GM19240 (cell line): Measurements from ENCODE around the gene TLR9.

Source experiments
- DNase-seq: peaks from one replicate; pipeline ENCODE4 v3.0.0; 2011; ENCODE audit warnings: low spot score; ENCODE audit not compliant: insufficient read length

The TLR9 gene

GRCh38 chr3:52218454-52218853, 7.0 kb downstream of the TLR9 start:
- no peak for DNase-seq

- no peak for DNase-seq
These were observed 7.4 kb downstream of the TLR9 start for GRCh38 chr3:52218026-52218425.

- DNase-seq = no peak
These were observed 8.0 kb downstream of the TLR9 start for GRCh38 chr3:52217409-52217805.

- no peak for DNase-seq
These were observed 8.6 kb downstream of the TLR9 start for GRCh38 chr3:52216585-52217408.

GRCh38 chr3:52215351-52215750, 10.1 kb downstream of the TLR9 start:
- no peak for DNase-seq

- no peak for DNase-seq
These were observed 11.5 kb downstream of the TLR9 start for GRCh38 chr3:52213901-52214300.

- no peak for DNase-seq
These were observed 12.4 kb downstream of the TLR9 start for GRCh38 chr3:52213005-52213404.

- no peak for DNase-seq
These were observed 14.1 kb downstream of the TLR9 start for GRCh38 chr3:52211268-52211891.

- DNase-seq = no peak
These were observed 14.8 kb downstream of the TLR9 start for GRCh38 chr3:52210550-52211046.

- DNase-seq = no peak
These were observed 15.4 kb downstream of the TLR9 start for GRCh38 chr3:52210037-52210436.

GRCh38 chr3:52208556-52208955, 16.9 kb downstream of the TLR9 start:
- no peak for DNase-seq

- DNase-seq = no peak
These were observed 19.6 kb downstream of the TLR9 start for GRCh38 chr3:52205727-52206372.

GRCh38 chr3:52204337-52205073, 20.9 kb downstream of the TLR9 start:
- DNase-seq = no peak

GRCh38 chr3:52203701-52204100, 21.7 kb downstream of the TLR9 start:
- no peak for DNase-seq

GRCh38 chr3:52202384-52203077, 22.9 kb downstream of the TLR9 start:
- DNase-seq = no peak

GRCh38 chr3:52200981-52201679, 24.3 kb downstream of the TLR9 start:
- no peak for DNase-seq

GRCh38 chr3:52198643-52199608, 26.5 kb downstream of the TLR9 start:
- DNase-seq = no peak

- peak; percentile 97 for DNase-seq
These were observed 27.4 kb downstream of the TLR9 start, which contains the start of gene ALAS1 for GRCh38 chr3:52197842-52198625. TSS of gene ALAS1 (plus strand) at chr3:52198160. CDS start at chr3:52199242, 1,082 bp downstream.
